ENCODE measurements around the gene BTBD2. TPM values are rescaled to one million over a fixed set of nuclear protein-coding genes. Genes with fewer than 3 reads are reported as not detected.
A peak's percentile ranks its signal among the peaks of the same experiment; 100 is the strongest.

BTBD2 gene
- total and polyA plus RNA-seq, 2 of the 8 experiments (the other 6 are each of a cell fraction or from before 2014, with no cell fraction given): 91.7 to 92.3 TPM

DNA sequence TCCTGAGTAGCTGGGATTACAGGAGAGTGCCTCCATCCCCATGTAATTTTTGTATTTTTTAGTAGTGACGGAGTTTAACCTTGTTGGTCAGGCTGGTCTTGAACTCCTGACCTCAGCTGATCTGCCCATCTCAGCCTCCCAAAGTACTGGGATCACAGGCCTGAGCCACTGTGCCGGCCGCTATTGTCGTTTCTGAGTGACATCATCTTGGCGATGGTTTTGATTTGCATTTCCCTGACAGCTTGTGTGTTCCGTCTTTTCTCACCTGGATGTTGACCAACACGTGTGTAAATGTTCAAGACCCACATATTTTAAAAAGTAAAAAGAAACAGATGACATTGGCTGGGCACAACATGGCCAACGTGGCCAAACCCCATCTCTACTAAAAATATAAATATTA, 48.3 kb upstream of the BTBD2 start:
- no peak overlapping the region for H3K56ac ChIP-seq (replicated peaks; ENCODE audit: insufficient read length, low read depth, low read length)
- H2BK120ac ChIP-seq (replicated peaks; ENCODE audit: low read depth, low read length): no peak overlapping the region
- no peak overlapping the region for H3K4ac ChIP-seq (replicated peaks; ENCODE audit: insufficient read length, low read depth, low read length)
- H4K8ac ChIP-seq (ENCODE audit: extremely low read depth, insufficient read depth, low read length): no peak overlapping the region
- FAIRE-seq (no peak), DNase-seq (ENCODE audit: low read depth in 1 of 2, low spot score in 2 of 2) (no peak)
- WGBS, 2 experiments (ENCODE audit: extremely low coverage in 1 of 2, insufficient coverage in 1 of 2, insufficient read length in 1 of 2, insufficient replicate concordance in 2 of 2, low coverage in 1 of 2, low lambda C conversion rate in 2 of 2, missing lambda C conversion rate in 1 of 2): 89% methylated on average over 8 of the region's 8 CpGs; no CpG with 5 or more reads in 1 of the 2 experiments
- no peak overlapping the region for H2BK15ac ChIP-seq (ENCODE audit: low read length)
- no peak overlapping the region for H3K4me2 ChIP-seq (ENCODE audit: insufficient read depth in 1 of 2, low read depth in 2 of 2, low read length in 2 of 2)
- ChIA-PET POLR2A (ENCODE audit: partially characterized antibody) (interaction anchor here (1.2 to 6.9 kb wide), 6 partner anchors 12 to 136 kb away, joined by 3 to 74 read pairs (median 3); partner anchors contain the start of gene MKNK2), CTCF (ENCODE audit: partially characterized antibody) (interaction anchor here (0.7 to 2.0 kb wide), 9 partner anchors 13 to 134 kb away, joined by 3 to 7 read pairs (median 4); partner anchors contain the start of gene MKNK2)
- H3K79me2 ChIP-seq (ENCODE audit: control insufficient read depth in 1 of 2, insufficient read depth in 2 of 2, low read length in 2 of 2): no peaks in the 10 kb centered on the region
- H3K18ac ChIP-seq (ENCODE audit: extremely low read depth, low read length): no peak overlapping the region
- no peak overlapping the region for H3K27ac ChIP-seq (ENCODE audit: low read depth, low read length)
- no peak overlapping the region for H3K9ac ChIP-seq (replicated peaks in 1 of 4; ENCODE audit: extremely low read depth in 1 of 4, low read depth in 3 of 4, low read length in 3 of 4)
- no peak overlapping the region for H4K5ac ChIP-seq (ENCODE audit: insufficient read length, low read depth, low read length)
- no peak overlapping the region for H3K23ac ChIP-seq (ENCODE audit: insufficient read length)
- H3K79me1 ChIP-seq (ENCODE audit: low read depth, low read length): no peaks in the 10 kb centered on the region
- H3K4me3 ChIP-seq (ENCODE audit: extremely low read depth in 1 of 4, insufficient read depth in 2 of 4, low read depth in 3 of 4, low read length in 4 of 4): no peak overlapping the region
- no peak overlapping the region for H2BK20ac ChIP-seq (ENCODE audit: low read length)
- no peak overlapping the region for H2BK12ac ChIP-seq (ENCODE audit: low read depth, low read length)
- no peaks in the 10 kb centered on the region for H3K27me3 ChIP-seq (replicated peaks in 1 of 4; ENCODE audit: control insufficient read depth in 3 of 4, extremely low read depth in 1 of 4, insufficient read depth in 3 of 4, low read length in 3 of 4)
- no peak overlapping the region for H2BK5ac ChIP-seq (ENCODE audit: low read depth, low read length)
- H2AK5ac ChIP-seq (ENCODE audit: low read depth, low read length): 0 out of 2 replicates have a peak overlapping the region, but pooled peaks have one; percentile 53
- H3K36me3 ChIP-seq (ENCODE audit: control insufficient read depth in 2 of 4, insufficient read depth in 4 of 4, low read length in 3 of 4): no peaks in the 10 kb centered on the region
- peaks cover 5% of the 10 kb centered on the region; the same call in 1 of the 2 replicates for H3K23me2 ChIP-seq (ENCODE audit: low read depth, low read length)
- H3K14ac ChIP-seq (ENCODE audit: insufficient read length): no peak overlapping the region
- no peaks in the 10 kb centered on the region for H4K20me1 ChIP-seq (replicated peaks in 1 of 2; ENCODE audit: control insufficient read depth in 1 of 2, insufficient read depth in 2 of 2, low read length in 2 of 2)
- H3K9me3 ChIP-seq (ENCODE audit: insufficient read depth in 2 of 2, low read depth in 1 of 2, low read length in 1 of 2): no peaks in the 10 kb centered on the region
- H2AFZ ChIP-seq (ENCODE audit: low read length): no peak overlapping the region
- no peak overlapping the region for H4K91ac ChIP-seq (replicated peaks; ENCODE audit: insufficient read length, low read length)
- H3K4me1 ChIP-seq (replicated peaks in 1 of 4; ENCODE audit: control insufficient read depth in 3 of 4, insufficient read depth in 4 of 4, low read length in 3 of 4): peaks cover 4 to 22% (median 17%) of the 10 kb centered on the region in 4 experiments
- TF ChIP-seq CEBPB (IDR thresholded peaks at IDR 0.05; ENCODE audit: low read depth, low read length) (no peak), MAFK (IDR thresholded peaks at IDR 0.05; ENCODE audit: low read depth, low read length) (no peak), CTBP2 (IDR thresholded peaks at IDR 0.05; ENCODE audit: borderline replicate concordance, insufficient read depth, insufficient read length, low read length) (no peak), RFX5 (IDR thresholded peaks at IDR 0.05; ENCODE audit: borderline replicate concordance, low read depth, low read length) (no peak), TCF12 (IDR thresholded peaks at IDR 0.05; ENCODE audit: low read depth, low read length) (no peak), JUN (IDR thresholded peaks at IDR 0.05; ENCODE audit: low read depth, low read length) (no peak), EP300 (IDR thresholded peaks at IDR 0.05; ENCODE audit: borderline replicate concordance in 1 of 2, low read depth in 2 of 2, low read length in 2 of 2) (no peak), BCL11A (IDR thresholded peaks at IDR 0.05; ENCODE audit: low read depth in 2 of 2, low read length in 2 of 2) (no peak), SAP30 (IDR thresholded peaks at IDR 0.05; ENCODE audit: insufficient read depth, insufficient replicate concordance, low read length) (no peak), NRF1 (IDR thresholded peaks at IDR 0.05; ENCODE audit: low read depth, low read length) (no peak), JUND (IDR thresholded peaks at IDR 0.05; ENCODE audit: low read length) (no peak), TBP (IDR thresholded peaks at IDR 0.05; ENCODE audit: low read depth, low read length) (no peak)
- TF ChIP-seq, protein P1, sequence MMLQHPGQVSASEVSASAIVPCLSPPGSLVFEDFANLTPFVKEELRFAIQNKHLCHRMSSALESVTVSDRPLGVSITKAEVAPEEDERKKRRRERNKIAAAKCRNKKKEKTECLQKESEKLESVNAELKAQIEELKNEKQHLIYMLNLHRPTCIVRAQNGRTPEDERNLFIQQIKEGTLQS (IDR thresholded peaks at IDR 0.05; ENCODE audit: insufficient read depth, low read depth, low read length): no peak
